Activated naive CD4-positive, alpha-beta T cell treated with anti-CD3 and anti-CD28 coated beads, Interleukin-2, amount 50 U/mL, for 24 hours (primary cell): ENCODE measurements around the gene PIRT.

ENCODE experiments used
- H3K27ac Mint-ChIP-seq: one replicate; pipeline ENCODE4 v1.8.0; 2021; ENCODE audit warnings: mild to moderate bottlenecking, mixed read lengths
- H3K27me3 Mint-ChIP-seq: one replicate; pipeline ENCODE4 v1.8.0; 2021; ENCODE audit warnings: mixed read lengths
- H3K36me3 Mint-ChIP-seq: one replicate; pipeline ENCODE4 v1.8.0; 2021; ENCODE audit warnings: mixed read lengths
- H3K4me1 Mint-ChIP-seq: one replicate; pipeline ENCODE4 v1.8.0; 2021; ENCODE audit warnings: mixed read lengths
- H3K4me3 Mint-ChIP-seq: one replicate; pipeline ENCODE4 v1.8.0; 2021; ENCODE audit warnings: mild to moderate bottlenecking, mixed read lengths
- H3K9me3 Mint-ChIP-seq: one replicate; pipeline ENCODE4 v1.8.0; 2021; ENCODE audit warnings: mixed read lengths

PIRT gene

GRCh38 chr17:10777131-10777807 lies 60.6 kb downstream of the PIRT start:
- no peaks in the 10 kb centered on the region for H3K36me3 Mint-ChIP-seq
- no peaks in the 10 kb centered on the region for H3K27me3 Mint-ChIP-seq
- no peak overlapping the region for H3K4me3 Mint-ChIP-seq
- H3K9me3 Mint-ChIP-seq = no peaks in the 10 kb centered on the region
- no peaks in the 10 kb centered on the region for H3K4me1 Mint-ChIP-seq
- H3K27ac Mint-ChIP-seq = no peak overlapping the region

GRCh38 chr17:10776381-10776780 lies 61.5 kb downstream of the PIRT start:
- H3K4me1 Mint-ChIP-seq = no peaks in the 10 kb centered on the region
- no peaks in the 10 kb centered on the region for H3K27me3 Mint-ChIP-seq
- no peak overlapping the region for H3K27ac Mint-ChIP-seq
- H3K36me3 Mint-ChIP-seq = peaks cover 3% of the 10 kb centered on the region
- no peaks in the 10 kb centered on the region for H3K9me3 Mint-ChIP-seq
- H3K4me3 Mint-ChIP-seq = no peak overlapping the region

GRCh38 chr17:10775740-10776356 lies 62.0 kb downstream of the PIRT start:
- no peak overlapping the region for H3K27ac Mint-ChIP-seq

GRCh38 chr17:10775058-10775457 lies 62.8 kb downstream of the PIRT start:
- Mint-ChIP-seq H3K4me1 (no peaks in the 10 kb centered on the region), H3K36me3 (peaks cover 3% of the 10 kb centered on the region), H3K9me3 (no peaks in the 10 kb centered on the region), H3K27ac (no peak overlapping the region), H3K27me3 (no peaks in the 10 kb centered on the region), H3K4me3 (no peak overlapping the region)

More at GRCh38 chr17:10775740-10776356, 62.0 kb downstream of the PIRT start:
- H3K27me3 Mint-ChIP-seq = no peaks in the 10 kb centered on the region
- H3K4me3 Mint-ChIP-seq = no peak overlapping the region
- H3K9me3 Mint-ChIP-seq = no peaks in the 10 kb centered on the region
- peaks cover 3% of the 10 kb centered on the region for H3K36me3 Mint-ChIP-seq
- H3K4me1 Mint-ChIP-seq = no peaks in the 10 kb centered on the region

- H3K27ac Mint-ChIP-seq = no peak overlapping the region
- no peaks in the 10 kb centered on the region for H3K4me1 Mint-ChIP-seq
- H3K4me3 Mint-ChIP-seq = no peak overlapping the region
- no peaks in the 10 kb centered on the region for H3K9me3 Mint-ChIP-seq
- H3K36me3 Mint-ChIP-seq = peaks cover 3% of the 10 kb centered on the region
- H3K27me3 Mint-ChIP-seq = no peaks in the 10 kb centered on the region
Observed at GRCh38 chr17:10773391-10773790, 64.5 kb downstream of the PIRT start.
